GM18507 (cell line): ENCODE data around the gene GASK1A.
"Not testable (repeated sequence)": the region's sequence is repeated elsewhere in the genome, so short reads cannot be mapped to it uniquely, and the experiment has no call there.

Experiments used
- DNase-seq: peaks from one replicate; pipeline ENCODE4 v3.0.0; 2011; ENCODE audit warnings: low read depth; ENCODE audit not compliant: insufficient read length; ENCODE audit errors: extremely low spot score
- FAIRE-seq: peaks from 2 replicates; lab custom pipeline; 2011; peaks lifted over from hg19 to GRCh38; lab: Jason Lieb, UNC

Gene GASK1A

DNA sequence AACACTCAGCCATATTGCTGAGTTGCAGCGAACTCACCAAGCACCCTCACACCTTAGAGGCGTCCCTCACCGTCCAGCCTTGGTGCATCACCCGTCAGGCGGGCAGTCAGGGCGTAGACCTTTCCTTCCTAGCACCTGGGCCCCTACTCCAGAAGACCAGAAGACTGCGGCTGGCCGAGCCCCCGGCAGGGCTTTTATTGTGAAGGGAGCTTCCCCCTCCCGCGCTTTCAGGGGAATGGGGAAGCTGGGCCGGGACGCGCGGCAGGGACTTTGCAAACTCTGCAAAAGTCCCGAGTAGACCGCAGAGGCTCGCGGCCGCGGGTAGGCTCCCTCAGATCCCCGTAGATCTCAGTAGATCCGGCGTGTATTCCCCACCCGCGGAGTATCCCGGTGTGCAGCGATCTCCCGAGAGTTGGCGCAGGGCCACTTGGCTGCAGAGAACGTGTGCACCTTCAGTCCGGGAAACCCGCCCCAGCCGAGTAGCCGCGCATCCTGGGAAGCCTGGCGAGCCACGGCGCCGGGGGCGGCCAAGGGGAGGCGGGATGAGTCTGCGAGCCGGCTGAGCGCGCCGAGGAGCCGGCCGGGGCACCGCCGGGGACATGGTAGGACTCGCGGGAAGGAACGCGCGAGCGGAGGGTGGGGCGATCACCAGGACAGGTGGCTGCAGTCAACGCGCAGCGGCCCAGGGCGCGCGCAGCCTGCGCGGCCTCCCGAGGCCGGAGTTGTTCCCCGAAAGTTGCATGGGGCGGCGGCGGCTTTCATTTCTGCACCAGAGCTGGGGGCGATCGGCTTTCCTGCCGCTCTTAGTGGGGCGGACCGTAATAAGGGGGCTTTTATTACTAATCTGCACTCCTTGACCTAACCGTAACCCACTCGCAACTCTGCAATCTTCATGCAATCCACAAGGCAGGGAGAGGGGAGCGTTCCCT lies at the start of gene GASK1A:
Gene GASK1A, plus strand, starts transcription at position 268 of the 929 bp plus-strand sequence. Its CDS starts 332 bp downstream, at position 600.
- FAIRE-seq = no peak
- DNase-seq = no peak

DNA sequence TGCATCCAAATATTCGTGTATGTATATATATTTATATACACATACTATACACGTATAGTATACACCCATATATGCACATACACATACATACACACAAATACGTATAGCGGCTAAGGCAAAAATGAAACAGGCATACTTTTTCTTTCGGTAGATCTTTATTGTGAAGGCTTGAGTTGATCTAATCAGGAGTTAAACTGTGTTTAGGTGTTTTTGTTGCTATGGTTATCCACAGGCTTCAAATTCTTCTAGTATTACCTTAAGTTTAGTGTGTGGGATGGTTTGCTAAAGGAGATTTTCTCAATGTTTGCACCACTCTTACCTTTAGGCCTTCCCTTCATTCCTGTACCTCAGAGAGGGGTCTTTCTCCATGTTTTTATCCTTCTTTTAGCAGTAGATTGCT lies 45.0 kb upstream of the GASK1A start:
- FAIRE-seq (no peak), DNase-seq (no peak)

DNA sequence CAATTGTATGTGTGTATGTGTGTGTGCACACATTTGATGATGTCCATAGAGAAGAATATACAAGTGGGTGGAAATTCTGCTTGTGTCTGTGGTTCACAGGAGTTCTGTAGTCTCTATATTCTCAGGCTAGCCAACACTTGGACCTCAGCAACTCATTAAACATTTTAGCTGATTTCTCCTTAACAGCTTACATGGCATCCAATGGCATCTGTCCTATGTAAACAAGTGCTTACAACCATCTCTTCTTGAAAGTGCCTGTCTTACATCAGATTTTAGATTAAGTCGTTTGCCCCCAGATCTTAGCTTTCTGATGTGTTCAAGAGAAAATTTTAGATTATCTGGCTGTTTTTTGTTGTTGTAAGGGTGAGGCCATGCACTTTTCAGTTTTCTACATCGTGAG lies 44.2 kb upstream of the GASK1A start:
- DNase-seq (no peak), FAIRE-seq (no peak)

DNA sequence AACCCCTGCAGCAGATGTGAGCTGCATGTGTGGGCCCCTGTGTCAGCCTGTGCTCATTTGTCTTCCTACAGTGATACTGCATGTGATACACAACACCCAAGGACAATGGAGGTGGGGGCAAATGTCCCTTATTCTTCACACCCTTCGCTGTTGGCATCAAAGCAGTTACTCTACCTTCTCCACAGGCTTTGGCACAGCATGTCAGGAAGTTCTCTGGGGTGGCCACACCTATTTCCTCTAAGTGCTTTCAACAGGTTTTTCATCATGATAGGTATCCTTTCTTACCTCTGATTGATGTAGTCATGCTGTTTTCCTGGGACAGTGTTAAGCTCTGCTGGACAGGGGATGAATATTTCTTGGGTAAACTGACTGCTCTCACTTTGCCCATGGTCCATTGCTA lies 43.6 kb upstream of the GASK1A start:
- DNase-seq (no peak), FAIRE-seq (no peak)

DNA sequence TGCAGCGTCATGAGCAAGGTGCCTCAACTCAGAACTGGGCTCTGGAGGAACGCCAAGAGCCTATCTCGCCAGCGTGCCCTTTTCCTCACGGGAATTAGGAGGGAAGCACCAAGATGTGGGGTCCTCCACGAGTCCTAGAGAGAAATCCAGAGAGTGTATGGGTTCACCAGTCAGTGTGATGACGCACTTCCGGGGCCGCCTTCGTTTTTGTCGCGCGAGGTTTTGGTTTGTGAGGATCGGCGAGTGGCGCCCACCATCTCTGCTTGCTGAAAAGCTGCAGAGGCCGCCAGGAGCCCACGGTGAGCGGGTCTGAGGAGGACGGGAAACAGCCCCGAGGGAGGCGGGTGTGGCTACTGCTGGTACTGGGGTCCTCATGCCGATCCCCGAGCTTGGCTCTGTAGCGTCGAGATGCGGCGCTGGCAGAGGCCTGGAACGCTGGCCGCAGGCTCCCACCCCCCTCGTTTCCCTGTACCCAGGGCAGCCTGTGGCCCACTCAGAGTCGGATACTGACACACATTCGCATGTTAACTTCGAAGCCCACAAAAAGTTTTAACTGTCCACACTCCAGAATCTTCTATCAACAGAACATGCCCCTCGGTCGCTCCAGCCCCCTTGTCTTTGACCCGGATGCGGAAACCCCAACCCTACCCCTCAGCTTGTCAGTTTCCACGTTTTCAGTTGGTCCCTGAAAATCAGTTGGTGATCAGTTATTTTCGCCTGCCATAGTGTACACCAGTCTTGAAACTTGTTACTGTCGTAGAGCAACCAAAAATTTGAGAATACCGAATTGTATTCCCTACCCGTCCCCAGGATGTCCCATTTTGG lies 42.7 kb upstream of the GASK1A start:
- FAIRE-seq = no peak
- DNase-seq = no peak

DNA sequence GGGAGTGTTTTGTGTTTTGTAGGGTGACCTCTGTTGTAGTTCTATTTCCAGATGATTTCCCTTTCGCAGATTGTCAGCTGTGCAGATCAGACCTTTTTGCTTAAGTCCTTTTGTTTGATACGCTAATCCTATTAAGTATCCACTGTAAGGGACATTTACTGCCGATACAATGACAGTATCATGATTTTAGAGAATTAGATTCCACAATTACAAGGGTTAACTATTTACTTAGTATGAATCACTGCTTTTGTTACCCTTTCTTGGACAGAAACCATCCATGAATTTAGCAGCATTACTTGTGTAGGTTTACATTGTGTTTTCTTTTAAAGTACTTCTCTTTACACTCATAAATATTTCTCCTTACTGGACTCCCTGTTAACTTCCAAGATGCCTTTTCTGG lies 41.8 kb upstream of the GASK1A start:
- DNase-seq (no peak), FAIRE-seq (no peak)

DNA sequence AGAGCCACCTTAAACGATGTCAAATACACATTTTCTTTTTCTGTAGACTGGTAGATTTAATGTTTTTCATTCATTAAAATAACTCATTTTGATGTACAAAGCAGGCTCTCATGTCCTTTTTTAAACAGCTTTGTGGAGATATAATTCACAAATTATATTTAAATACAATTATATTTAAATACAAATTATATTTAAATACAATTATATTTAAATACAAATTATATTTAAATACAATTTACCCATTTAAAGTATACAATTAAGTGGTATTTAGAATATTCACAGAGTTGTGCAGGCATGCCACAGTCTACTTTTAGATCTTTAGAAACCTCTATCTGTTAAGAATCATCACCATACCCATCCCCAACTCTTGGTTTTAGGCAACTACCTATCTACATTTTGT lies 36.4 kb upstream of the GASK1A start:
- no peak for FAIRE-seq
- DNase-seq = no peak

DNA sequence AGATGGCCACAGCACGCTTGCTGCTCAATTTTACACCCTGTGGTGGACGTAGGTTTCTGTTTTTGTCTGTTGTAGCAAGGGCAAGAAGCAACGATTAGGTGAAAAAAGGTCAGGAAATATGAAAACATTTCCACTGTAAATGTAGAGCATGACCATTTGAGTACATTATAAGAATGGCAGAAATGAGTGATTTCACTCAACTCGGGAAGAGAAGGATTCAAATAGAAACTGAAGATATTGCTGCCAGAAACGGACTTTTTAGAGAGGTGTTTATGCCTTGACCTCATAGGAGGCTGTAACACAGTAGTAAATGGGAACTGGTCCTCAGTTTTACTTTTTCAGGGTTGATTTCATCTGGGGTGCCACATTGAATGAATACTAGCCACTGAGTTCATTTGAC lies 33.1 kb upstream of the GASK1A start:
- FAIRE-seq = no peak
- DNase-seq = no peak

DNA sequence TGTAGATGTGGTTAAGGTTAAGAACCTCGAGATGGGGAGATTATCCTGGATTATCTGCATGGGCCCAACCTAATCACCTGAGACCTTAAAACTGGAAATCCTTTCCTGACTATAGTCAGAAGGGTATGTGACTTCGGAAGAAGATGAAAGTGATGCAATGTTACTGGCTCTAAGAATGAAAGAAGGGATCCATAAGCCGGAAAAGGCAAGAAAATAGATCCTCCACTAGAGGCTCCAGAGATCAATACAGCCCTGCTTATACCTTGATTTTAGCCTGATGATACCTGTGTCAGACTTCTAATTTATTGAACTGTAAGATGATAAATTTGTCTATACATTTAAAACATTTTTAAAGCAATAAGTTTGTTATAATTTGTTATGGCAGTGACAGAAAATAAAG lies 21.5 kb upstream of the GASK1A start:
- FAIRE-seq (no peak), DNase-seq (no peak)

DNA sequence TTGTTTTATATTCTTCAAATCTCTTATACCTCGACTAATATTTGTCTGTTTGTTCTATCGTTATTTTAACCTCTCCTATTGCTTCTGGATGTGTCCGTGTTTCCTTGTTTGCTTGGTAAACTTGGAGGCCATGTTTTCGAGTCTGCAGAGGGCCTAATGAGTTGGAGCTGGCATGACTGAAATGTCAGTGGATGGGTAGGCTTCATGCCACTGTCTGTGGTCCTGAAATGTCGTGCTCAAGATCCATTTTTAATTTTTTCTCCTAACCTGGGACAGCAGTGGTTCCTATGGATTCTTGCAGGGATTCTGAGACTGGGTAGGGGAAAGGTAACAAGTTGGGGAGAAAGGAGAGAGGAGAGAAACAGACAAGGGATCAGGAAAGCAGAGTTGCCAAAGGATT lies 18.8 kb upstream of the GASK1A start:
- FAIRE-seq = no peak
- no peak for DNase-seq

DNA sequence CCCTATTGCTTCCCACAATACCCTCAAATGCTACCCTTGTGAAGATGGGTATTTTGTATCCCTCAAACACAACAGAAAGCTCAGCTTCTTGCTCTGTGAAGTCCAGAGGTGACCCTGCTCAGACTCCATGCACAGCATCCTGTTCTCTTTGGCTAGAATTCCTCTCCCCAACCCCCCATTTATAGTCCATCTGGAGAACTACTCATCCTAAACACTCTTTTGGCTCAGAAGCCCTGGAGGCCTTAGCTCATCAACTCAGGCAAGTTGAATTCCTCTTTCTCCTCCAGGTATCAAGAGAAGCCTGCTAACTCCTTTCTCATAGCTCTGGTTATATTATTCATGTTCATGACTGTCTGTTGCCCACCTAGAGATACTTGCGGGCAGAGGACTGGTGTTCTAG lies 18.3 kb upstream of the GASK1A start:
- DNase-seq (no peak), FAIRE-seq (no peak)

DNA sequence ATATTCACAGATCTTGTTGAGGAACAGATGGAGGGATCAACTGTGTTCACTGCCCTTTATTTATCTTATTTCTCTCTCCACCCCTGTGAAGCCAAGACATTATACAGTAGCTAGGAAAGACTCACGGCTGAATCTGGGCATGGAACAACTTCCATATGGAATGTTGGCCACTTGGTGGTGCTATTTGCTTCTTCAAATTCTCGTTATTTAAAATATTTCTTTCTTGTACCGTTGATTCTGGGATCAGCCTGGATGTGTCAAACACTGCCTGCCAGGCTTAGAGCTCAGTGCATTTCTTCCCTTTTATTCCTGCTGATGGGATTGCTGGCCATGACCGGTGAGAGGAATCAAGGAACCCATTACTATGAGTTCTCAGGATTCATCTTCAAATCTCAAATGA lies 17.5 kb upstream of the GASK1A start:
- FAIRE-seq (no peak), DNase-seq (no peak)

DNA sequence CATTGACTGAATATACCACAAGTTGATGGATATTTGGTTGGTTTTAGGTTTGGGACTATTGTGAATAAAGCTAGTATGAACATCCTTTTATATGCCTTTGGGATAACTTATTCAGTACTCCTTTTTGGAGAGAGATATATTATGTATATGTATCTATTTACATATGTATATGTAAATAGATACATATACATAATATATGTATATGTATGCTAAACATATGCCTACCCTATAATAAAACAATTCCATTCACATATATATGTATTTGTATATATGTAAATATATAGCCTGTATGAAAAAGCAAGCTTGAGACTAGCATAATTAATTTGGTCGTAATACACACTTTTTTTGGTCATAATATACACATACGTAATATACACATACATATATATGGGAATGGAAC lies 15.8 kb upstream of the GASK1A start:
- DNase-seq = no peak
- no peak for FAIRE-seq

DNA sequence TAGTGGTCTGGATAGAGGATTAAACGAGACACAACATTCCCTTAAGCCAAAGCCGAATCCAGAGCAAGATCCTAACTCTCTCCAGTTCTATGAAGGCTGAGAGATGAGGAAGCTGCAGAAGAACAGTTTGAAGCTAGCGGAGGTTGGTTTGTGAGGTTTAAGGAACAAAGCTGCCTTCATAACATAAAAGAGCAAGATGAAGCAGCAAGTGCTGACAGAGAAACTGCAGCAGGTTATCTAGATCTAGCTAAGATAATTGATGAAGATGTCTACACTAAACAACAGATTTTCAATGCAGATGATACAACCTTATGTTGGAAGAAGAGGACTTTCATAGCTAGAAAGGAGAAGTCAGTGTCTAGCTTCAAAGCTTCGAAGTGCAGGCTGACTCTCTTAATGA lies 14.8 kb upstream of the GASK1A start:
- FAIRE-seq = no peak

DNA sequence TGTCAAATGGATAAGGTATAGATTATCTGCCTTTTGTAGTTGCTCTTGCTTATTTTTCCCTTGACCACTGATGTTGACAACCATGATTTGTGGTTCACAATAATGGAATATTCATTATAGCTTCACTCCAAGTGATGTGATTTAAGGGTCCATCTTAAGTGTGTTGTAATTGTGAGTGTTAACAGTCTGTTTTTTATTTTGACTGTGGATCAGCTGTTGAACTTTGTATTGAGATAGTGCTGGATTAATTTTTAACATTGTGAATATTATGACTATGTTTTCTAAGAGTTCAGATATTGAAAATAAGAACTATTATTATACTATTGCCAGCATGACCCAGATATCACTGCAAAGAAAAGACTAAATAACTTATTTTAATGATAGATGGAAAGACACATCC lies 8.6 kb upstream of the GASK1A start:
- FAIRE-seq = no peak
- DNase-seq = no peak

More for the DNA sequence above, 14.8 kb upstream of the GASK1A start:
- no peak for DNase-seq

DNA sequence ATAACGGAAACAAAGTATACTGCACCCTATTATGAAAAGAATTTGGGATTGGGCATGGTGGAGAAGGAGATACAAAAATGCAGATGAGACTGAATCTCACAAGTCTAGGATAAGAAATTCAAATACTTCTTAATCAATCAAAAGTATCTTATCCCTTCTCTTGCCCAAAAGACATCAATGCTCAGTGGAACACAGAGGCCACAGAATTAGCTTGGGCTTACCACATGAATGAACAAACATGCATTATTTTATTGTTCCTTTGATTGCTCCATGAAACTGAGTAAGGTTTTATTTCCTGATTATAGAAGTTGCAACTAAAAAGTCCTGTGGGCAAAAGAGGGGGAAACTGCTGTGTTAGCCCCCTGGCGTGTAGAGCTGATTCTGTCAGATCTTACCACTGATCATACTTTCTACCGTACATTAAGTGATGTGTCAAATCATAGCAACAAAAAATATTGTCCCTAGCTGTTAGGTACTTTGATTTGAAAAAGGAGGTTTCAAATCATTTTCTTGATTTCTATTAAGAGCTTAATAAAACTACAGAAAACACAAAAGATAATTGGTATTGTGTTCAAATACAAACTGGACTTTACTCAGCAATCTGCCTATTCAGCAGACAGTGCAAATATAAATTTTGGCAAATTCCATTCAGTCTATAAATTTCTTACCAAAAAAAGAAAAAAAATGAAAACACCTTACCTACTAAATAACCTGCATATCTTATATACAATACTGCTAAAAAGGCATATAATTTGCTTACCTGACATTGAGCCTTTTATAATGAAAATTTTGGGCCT lies 7.9 kb upstream of the GASK1A start:
- no peak for FAIRE-seq
- DNase-seq = no peak

DNA sequence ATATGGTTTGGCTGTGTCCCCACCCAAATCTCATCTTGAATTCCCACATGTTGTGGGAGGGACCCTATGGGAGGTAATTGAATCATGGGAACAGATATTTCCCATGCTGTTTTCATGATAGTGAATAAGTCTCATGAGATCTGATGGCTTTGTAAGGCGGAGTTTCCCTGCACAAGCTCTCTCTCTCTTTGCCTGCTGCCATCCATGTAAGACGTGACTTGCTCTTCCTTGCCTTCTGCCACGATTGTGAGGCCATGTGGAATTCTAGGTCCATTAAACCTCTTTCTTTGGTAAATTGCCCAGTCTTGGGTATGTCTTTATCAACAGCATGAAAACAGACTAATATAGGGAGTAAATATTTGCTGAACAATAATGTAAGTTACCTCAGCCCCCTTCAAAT lies 4.2 kb upstream of the GASK1A start:
- not testable (repeated sequence) for FAIRE-seq, DNase-seq

DNA sequence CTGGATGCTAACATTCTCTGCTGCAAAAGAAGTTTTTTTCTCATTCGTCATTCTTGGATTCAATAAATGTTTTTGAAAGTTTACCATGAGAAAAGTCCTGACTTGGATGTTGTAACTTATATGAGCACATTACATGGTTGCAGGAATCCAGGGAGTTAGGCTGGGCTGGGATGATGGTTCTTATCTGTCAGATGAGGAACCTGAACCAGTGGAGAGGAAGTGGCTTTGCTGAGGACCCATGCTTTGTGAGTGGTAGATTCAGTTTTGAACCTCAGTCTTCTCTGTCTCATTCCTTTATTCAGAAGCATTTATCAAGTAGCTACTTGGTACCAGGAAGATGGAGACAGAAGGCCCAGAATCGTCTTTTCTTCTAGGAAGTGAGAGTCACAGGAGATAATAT lies 3.7 kb upstream of the GASK1A start:
- no peak for DNase-seq
- FAIRE-seq = no peak

DNA sequence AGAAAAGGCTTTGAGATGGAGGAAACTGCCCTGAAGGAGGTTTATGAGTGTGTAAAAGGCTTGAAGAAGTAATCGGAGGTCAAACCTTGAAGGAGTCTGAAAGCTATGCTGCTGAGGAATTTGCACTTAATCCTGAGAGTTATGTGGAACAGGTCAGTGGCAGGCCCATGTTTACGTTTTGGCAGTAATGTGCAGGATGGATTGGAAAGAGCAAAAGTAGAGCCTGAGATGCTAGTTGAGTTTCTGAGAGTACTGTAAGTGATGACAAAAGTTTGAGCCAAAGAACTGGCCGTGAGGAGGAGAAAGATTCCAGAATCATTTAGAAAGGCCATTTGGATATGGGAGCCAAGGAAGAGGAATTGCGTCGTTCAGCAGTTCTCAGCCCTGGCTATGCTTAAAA lies 3.2 kb upstream of the GASK1A start:
- FAIRE-seq (no peak), DNase-seq (no peak)

DNA sequence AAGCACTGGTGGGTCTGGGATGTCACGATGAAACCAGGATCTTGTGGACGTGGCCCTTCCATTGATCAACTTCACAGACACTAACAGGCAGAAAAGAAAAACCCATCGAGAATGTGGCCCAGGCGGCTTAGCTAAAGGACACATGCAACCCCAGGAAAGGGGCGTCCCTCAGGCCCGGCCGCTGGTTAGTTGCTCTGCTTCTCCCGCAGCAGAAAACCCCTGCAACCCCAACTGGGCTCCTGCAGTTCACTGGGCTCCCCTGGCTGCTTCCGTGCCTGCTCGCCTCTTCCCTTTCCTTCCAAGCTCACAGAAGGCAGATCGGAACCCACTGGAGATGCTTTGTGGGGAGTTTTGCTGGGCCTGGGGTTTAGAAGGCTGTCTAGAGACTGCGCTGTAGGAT lies 1.1 kb downstream of the GASK1A start:
- FAIRE-seq = no peak
- DNase-seq = no peak
